GM19240 (cell line): ENCODE measurements around the gene FOXE3.

ENCODE experiments used
- DNase-seq: peaks from one replicate; pipeline ENCODE4 v3.0.0; 2011; ENCODE audit warnings: low spot score; ENCODE audit not compliant: insufficient read length

The FOXE3 gene

DNA sequence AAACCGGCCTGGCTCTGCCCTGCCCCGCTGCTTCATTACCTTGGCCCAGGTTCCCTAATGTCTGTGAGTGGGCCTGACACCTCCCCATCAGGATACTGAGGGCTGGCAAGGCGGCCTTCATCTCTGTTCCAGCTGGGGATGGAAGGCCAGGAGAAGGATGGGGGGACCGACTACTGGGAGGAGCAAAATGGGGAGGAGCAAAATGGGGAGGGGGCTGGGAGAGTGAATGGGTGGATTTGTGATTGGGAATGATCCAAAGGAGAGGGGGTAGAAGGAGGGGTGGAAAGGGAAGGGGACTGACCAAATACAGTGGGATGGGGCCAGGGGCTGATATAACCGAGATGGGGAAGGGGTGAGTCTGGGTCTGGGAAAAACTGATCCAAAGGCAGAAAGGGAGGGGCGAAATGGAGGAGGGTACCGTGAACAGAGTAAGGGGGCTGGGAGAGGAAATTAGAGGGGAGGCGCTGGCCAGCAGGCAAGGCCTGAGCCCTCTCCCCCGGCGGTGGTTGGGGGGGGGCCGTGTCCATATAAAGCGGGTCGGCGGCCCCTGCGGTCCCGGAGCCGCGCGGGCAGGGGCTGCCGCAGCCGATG, at the start of gene FOXE3:
FOXE3 (plus strand) TSS at position 558 of the 591 bp plus-strand sequence; CDS start at position 589, 31 bp downstream.
- no peak for DNase-seq

DNA sequence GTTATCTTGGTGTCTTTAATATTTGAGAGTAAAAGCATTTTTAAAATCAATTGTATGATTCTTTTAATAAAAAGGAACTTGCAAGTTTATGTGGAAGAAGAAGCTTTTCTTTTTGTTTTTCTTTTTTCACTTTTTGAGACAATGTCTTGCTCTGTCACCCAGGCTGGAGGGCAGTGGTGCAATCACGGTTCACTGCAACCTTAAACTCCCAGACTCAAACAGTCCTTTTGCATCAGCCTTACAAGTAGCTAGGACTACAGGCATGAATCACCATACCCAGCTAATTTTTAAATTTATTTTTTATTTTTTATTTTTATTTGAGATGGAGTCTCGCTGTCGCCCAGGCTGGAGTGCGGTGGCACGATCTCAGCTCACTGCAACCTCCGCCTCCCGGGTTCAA, 48.4 kb upstream of the FOXE3 start:
- DNase-seq, result no peak

DNA sequence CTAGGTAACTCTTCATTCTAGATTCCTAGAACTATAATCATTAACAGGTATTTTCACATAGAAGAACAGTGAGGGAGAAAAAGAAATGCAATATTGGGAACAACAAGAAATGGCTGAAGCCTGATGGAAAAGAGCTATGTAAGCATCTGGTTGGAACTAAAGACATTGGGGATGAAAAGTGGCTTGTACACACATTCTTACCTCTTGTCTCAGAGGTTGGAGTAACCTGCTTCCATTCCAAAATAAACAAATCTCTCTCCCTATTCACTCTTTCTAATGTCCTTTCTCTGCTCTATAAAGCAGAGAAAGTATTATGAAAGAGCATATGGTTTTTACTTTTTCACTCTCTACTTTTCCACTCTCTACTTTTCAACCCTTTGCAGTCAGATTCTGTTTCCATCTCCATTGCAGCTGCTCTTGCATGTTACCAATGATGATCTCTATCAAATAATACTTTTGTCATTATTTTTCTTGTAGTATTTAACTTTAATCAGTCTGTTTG, 45.0 kb upstream of the FOXE3 start:
- no peak for DNase-seq

DNA sequence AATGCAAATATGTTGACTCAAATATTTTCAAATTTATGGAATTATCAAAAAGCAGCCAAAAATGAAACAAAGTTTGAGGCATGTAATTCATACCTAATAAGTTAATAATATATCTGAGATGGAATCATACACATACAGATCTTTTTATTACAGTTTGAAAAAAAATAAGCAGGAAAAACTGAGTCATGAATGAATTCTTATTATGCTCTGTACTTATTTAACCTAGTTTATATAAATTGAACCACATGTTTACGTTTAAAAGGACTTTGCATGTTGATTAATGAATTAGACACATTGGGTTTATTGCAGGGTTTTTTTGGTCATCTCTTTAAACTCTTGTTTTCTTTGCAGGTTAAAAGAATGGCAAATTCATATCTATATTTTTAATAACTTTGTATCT, 41.6 kb upstream of the FOXE3 start:
- DNase-seq, result no peak

- no peak for DNase-seq
Observed at GRCh38 chr1:47378147-47378546, 37.9 kb upstream of the FOXE3 start.

DNA sequence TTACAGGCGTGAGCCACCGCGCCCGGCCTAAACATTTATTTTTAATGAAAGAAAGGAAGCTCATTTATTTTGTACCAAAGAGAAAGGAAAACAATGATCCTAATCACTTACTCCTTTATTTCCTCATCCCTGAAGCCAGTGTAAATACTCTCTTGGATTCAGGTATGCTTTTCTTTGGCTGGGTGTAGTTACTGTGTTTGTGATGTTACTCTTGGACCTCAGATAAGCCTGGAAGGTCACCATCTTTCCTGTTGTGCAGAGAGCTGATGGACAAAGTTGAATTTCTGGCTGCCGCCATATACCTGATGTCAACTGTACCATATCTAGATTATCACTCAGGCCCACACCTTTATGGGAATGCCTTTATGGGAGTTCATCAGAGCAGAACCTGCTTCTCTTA, 35.4 kb upstream of the FOXE3 start:
- no peak for DNase-seq

DNA sequence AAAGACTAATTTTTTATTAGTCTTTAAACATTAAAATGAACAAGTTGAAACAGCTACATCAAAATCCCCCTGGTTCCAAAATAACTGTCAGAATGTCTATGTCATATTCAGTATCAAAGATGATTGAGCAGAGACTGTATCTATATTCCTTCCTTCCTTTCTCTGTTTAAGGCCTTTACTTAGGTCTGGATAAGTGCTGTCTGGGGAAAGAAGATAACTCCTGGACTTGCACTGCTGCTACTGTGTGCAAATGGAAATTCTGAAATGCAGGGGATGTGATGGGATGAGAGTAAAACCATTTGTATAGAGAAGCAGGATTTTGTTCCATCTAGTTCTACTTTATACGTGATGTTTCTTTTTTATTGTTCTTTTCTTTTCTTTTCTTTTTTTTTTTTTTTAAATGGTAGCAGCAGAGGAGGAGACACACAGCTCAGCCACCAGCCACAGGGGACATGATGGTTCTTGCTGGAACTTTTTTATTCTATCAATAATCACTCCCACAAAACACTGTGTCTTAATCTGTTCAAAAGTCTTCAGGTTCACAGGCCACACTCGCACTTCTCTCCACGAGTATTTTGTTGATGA, 33.6 kb upstream of the FOXE3 start:
- no peak for DNase-seq

- DNase-seq, result no peak
Observed at GRCh38 chr1:47384083-47384482, 32.0 kb upstream of the FOXE3 start.

DNA sequence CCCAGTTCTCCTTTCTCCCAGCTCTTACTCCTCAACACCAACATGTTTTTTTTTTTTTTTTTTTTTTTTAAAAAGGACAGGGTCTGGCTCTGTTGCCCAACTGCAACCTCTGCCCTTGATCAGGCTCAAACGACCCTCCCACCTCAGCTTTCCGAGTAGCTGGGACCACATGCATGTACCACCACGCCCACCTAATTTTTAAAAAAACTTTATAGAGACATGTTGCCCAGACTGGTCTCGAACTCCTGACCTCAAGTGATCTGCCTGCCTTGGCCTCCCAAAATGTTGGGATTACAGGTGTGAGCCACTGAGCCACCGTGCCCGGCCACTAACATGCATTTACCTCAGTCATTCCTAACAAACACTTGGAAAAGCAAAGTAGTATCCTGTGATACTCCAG, 31.1 kb upstream of the FOXE3 start:
- no peak for DNase-seq

DNA sequence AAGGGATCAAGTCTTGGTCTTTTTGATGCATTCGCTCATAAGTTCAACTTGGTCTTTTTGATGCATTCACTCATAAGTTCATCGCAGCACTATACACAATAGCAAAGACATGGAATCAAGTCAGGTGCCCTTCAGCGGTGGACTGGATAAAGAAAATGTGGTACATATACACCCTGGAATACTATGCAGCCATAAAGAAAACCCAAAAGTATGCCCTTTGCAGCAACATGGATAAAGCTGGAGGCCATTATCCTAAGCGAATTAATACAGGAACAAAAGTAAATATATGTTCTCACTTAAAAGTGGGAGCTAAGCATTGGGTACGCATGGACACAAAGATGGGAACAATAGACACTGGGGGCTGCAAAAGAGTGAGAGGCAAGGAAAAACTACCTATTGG, 29.8 kb upstream of the FOXE3 start:
- no peak for DNase-seq

- no peak for DNase-seq
Observed at GRCh38 chr1:47388030-47388890, 27.8 kb upstream of the FOXE3 start.

DNA sequence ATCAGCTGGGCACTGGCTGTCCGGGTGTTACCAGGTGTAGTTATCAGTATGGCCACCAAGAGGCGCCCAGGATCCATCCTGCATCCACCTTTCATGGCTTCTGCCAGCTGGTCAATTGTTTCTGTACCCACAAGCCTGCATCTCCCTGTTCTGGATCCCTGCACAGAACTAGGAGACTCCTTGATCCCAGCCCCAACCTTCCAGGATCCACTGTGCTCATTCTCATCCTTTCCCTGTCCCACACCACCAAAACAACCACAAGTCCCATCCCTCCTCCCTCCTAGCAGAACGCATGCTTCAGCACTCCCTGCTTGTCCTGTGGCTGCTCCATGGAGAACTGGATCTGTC, 27.2 kb upstream of the FOXE3 start:
- DNase-seq, result peak; percentile 46

GRCh38 chr1:47389731-47390130, 26.4 kb upstream of the FOXE3 start:
- DNase-seq, result no peak

GRCh38 chr1:47390843-47391242, 25.2 kb upstream of the FOXE3 start:
- DNase-seq, result no peak

GRCh38 chr1:47393141-47393540, 22.9 kb upstream of the FOXE3 start:
- DNase-seq, result no peak

- DNase-seq, result no peak
Observed at GRCh38 chr1:47395433-47395832, 20.7 kb upstream of the FOXE3 start.

DNA sequence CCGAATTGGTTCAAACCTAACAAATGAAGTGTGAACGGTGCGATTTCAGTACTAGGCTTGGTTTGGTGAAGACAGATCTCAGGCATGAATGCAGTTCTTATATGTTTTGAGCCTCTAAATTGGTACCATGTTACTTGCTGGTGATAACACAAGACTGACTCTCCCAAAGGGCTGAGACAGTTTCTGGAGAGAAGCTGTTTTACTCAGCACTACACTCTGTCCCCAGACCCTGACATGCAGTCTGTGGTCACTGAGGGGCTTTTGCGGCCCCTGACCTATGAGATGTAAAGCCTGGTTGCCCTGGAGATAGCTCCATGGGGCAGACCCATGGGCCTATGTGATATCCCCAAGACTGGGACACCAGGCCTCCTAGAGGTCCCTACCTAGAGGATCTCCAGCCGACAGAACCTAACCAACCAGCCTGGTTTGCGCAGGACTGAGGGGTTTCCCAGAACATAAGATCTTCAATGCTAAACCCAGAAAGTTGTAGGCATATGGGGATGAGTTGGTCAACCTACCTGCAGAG, 19.4 kb upstream of the FOXE3 start:
- no peak for DNase-seq

DNA sequence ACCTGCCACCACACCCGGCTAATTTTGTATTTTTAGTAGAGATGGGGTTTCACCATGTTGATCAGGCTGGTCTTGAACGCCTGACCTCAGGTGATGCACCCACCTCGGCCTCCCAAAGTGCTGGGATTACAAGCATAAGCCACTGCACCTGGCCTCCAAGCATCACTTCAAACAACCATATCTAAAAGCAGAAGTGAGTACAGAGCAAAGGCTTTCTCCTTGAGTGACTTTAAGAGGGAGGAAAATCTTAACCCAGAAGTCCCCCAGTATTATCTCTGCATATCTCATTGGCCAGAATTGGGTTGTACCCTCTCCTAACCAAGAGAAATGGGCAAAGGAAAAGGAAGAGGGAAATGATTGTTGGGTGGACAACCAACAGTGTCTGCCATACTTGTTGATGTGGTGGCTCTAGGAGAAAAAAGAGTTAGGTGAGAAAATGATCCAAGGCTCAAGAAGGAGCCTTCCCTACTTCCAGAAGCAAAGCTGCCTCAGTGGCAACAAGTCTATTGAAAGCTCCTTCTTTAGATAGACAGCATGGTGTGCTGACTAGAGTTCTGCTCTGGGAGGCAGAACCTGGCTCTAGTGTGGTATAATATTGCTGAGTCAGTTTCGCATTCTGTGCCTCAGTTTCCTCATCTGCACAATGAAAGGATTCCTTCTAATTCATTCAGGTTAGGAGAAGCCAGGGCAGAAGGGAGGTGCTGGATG, 16.8 kb upstream of the FOXE3 start:
- no peak for DNase-seq

GRCh38 chr1:47399846-47400155, 16.3 kb upstream of the FOXE3 start:
- DNase-seq, result no peak

GRCh38 chr1:47401761-47402160, 14.3 kb upstream of the FOXE3 start:
- no peak for DNase-seq

DNA sequence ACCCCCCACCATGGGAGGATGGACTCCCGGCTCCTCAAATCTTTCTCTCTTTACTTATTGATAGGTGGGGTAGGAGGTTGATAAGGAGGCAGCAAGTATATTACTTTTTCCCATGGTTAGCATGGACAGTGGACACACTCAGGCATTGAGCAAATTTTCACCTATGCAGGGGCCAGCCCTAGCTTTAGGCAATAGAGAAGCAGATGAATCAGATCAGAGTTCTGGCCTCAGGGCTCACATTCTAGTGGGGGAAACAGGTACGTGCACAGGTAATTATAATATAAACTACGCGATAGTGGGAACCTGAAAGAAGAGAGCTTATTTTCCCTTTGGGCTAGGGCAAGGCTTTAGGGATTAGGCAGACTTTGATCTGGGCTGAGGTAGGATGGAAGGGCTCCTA, 13.5 kb upstream of the FOXE3 start:
- DNase-seq, result no peak
